GM12874 (cell line): ENCODE data around the gene NRAS.

Source experiments
- TF ChIP-seq, protein P1 (sequence below): IDR thresholded peaks from 2 replicates; pipeline ENCODE4 v1.5.1; 2011; ENCODE audit warnings: low read depth, mild to moderate bottlenecking, control low read depth, low read length, moderate library complexity; ENCODE audit not compliant: insufficient read depth

Gene NRAS

DNA sequence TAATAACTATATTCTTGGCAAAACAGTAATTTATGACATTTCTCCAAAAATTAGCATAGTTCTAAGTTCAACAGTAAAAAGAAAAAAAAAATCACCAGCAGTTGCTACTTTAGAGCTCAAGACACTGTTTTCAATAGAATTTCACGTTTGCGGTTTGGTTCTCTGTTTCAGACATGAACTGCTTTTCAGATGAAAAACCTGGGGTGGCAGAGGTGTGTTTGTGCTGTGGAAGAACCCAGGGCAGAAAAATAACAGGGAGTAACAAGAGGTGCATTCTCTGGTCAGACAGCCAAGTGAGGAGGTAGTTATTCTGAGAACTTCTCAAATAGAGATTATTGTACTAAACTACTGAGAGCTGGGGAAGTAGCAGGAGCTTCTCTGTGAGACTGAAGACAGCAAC, 9.0 kb downstream of the NRAS start:
- TF ChIP-seq, protein P1, sequence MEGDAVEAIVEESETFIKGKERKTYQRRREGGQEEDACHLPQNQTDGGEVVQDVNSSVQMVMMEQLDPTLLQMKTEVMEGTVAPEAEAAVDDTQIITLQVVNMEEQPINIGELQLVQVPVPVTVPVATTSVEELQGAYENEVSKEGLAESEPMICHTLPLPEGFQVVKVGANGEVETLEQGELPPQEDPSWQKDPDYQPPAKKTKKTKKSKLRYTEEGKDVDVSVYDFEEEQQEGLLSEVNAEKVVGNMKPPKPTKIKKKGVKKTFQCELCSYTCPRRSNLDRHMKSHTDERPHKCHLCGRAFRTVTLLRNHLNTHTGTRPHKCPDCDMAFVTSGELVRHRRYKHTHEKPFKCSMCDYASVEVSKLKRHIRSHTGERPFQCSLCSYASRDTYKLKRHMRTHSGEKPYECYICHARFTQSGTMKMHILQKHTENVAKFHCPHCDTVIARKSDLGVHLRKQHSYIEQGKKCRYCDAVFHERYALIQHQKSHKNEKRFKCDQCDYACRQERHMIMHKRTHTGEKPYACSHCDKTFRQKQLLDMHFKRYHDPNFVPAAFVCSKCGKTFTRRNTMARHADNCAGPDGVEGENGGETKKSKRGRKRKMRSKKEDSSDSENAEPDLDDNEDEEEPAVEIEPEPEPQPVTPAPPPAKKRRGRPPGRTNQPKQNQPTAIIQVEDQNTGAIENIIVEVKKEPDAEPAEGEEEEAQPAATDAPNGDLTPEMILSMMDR = no peak

DNA sequence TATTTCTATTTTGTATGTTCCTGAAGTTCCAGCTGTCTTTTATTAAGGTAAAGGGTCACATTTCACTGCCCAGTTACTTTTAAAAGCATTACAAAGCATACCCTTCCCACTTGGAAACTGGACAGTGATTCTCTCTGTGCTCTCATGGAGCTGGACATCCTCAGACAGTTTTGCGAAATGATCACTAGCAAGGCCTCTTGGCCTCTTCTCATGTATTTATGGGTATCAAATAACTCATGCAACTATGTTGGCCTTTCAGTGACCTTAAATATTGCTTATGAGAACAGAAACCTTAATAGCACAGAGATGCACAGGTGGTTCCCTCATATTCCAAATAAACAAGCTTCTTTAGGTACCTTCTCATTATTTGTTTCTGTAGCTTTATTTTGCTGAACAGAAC, 13.3 kb downstream of the NRAS start:
- TF ChIP-seq, protein P1 = no peak

DNA sequence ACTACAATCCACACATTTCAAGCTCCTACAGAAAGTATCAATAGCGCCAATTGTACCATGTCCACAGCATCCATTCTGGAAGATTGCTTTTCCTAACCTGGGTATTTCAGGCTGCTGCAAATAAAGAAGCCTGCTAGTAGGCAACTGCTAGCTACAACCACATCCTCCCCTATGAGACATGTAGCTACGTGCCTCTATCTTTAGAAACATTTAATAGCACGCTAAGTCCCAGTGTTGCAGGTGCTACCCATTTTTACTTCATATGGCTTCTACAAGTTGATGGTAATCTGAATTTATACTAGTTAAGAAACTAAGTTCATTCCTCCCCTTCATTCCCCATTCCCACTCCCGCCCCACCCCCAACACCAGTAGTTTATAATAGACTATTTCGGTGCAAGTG, 13.8 kb downstream of the NRAS start:
- TF ChIP-seq, protein P1 = no peak

DNA sequence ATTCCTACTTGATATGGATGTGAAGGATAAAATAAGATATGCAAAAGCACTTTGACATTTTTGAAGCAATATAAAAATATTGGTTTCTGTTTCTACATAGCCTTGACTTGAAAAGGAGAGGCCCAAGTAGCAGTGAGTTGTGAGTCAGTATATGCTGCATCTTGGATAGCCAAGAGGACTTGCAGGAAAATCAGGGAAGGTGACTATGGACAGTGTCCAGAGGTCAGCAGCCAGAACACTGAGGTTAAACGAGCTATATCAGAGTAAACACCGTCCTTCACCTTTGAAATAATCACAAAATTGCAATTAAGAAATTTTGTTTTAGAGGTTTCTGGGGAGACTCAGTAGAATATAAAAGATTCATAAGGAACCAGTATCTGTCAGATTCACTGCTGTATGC, 14.6 kb downstream of the NRAS start:
- TF ChIP-seq, protein P1 = no peak

DNA sequence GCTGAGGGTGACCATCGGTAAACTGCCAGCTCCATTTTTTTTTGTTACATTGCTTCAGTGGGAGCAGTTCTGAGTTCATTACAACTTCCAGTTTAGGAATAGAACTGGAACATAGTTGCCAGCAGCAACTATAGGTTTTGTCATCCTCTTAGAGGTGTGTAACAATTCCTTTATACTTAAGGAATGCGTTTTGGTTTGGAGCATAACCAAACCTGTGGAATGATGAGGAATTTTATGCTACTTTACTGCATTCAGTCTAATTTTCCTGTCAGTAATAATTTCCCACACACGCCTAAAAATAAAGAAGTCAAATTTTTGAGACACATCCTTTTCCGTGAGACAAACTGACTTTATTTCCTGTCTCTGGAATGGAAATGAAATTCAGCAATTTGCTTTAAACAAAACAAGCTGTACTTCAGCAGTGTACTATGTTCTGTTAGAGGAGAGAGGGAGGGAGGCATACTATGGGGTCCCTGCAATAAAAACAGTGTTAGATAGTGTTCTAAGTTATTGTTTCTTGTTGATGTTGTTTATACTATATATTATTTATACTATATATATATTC, 16.5 kb downstream of the NRAS start:
- TF ChIP-seq, protein P1 = no peak

DNA sequence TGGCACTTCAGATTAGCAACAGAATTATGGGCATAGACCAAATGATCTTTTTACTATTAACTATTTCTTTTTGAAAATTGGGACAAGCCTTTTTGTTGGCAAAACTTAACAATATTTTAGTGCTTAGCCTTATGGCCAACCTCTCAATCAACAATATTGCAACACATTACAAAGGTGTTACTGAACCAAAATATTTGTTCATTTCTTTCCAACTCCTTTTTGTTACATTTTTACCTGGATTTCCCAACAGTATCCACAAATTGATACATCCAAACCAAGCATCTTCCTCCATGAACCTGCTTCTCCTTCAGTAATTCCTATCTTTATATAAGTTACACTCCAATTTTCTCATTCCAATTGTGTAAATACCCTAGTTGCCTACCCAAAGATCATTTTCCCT, 19.8 kb downstream of the NRAS start:
- TF ChIP-seq, protein P1 = no peak

DNA sequence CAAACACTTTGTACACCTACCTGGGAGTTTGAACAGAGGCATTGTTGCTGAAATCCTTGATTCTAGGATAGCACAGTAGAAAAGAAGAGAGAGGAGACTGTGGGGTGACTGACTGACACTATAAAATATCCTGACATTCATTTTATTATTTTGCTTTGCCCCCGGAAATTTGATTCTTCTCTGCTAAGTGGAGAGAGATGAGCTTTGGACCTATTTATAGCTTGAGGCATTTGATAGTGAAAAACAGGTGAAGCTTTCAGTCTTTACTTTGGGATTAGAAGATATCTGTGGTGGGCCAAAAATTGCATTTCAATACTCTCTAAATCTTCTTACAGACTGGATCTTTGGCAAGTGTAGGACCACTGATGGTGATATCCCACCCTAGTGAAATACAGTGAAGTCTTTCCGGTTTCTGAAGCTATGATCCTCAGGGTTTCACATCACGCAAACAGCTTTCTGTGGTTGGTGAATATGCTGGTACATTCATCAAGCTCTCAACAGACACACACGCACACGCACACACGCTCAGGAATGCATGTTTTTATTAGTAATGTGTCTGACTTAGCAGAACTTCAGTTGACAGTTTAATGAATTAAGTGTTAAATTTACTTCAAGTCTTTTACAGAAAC, 21.0 kb downstream of the NRAS start, which contains the start of gene AMPD1:
Gene AMPD1 (minus strand): TSS at position 117 of the 629 bp plus-strand sequence. CDS start 75 bp downstream, at position 42.
- TF ChIP-seq, protein P1 = no peak
